Measurements from ENCODE around the gene RHOBTB1.

Gene RHOBTB1

GRCh38 chr10:60942134-60942787 lies 1.7 kb downstream of the RHOBTB1 start:
- no peak for DNase-seq (ENCODE audit: low read depth)

- DNase-seq (ENCODE audit: low read depth): peak; percentile 4
Observed at GRCh38 chr10:60940446-60940845, 3.5 kb downstream of the RHOBTB1 start.

GRCh38 chr10:60937784-60938654 lies 6.0 kb downstream of the RHOBTB1 start:
- peak; percentile 85 for DNase-seq (ENCODE audit: low read depth)

- no peak for DNase-seq (ENCODE audit: low read depth)
Observed at GRCh38 chr10:60937022-60937421, 7.0 kb downstream of the RHOBTB1 start.

GRCh38 chr10:60934215-60935175 lies 9.5 kb downstream of the RHOBTB1 start:
- no peak for DNase-seq (ENCODE audit: low read depth)

- no peak for DNase-seq (ENCODE audit: low read depth)
Observed at GRCh38 chr10:60932756-60933155, 11.2 kb downstream of the RHOBTB1 start.

GRCh38 chr10:60930237-60930636 lies 13.7 kb downstream of the RHOBTB1 start:
- no peak for DNase-seq (ENCODE audit: low read depth)

- DNase-seq (ENCODE audit: low read depth): no peak
Observed at GRCh38 chr10:60921633-60922032, 22.4 kb downstream of the RHOBTB1 start.

- no peak for DNase-seq (ENCODE audit: low read depth)
Observed at GRCh38 chr10:60920479-60920878, 23.5 kb downstream of the RHOBTB1 start.

GRCh38 chr10:60919551-60919950 lies 24.4 kb downstream of the RHOBTB1 start:
- no peak for DNase-seq (ENCODE audit: low read depth)

GRCh38 chr10:60917331-60918280 lies 26.4 kb downstream of the RHOBTB1 start:
- DNase-seq (ENCODE audit: low read depth): peak; percentile 58

GRCh38 chr10:60916025-60916424 lies 28.0 kb downstream of the RHOBTB1 start:
- DNase-seq (ENCODE audit: low read depth): no peak

- DNase-seq (ENCODE audit: low read depth): peak; percentile 97
Observed at GRCh38 chr10:60914690-60915141, 29.3 kb downstream of the RHOBTB1 start.

GRCh38 chr10:60913657-60914056 lies 30.3 kb downstream of the RHOBTB1 start:
- no peak for DNase-seq (ENCODE audit: low read depth)

GRCh38 chr10:60913071-60913470 lies 30.9 kb downstream of the RHOBTB1 start:
- DNase-seq (ENCODE audit: low read depth): no peak

- DNase-seq (ENCODE audit: low read depth): no peak
Observed at GRCh38 chr10:60911715-60912114, 32.3 kb downstream of the RHOBTB1 start.

- no peak for DNase-seq (ENCODE audit: low read depth)
Observed at GRCh38 chr10:60911216-60911615, 32.8 kb downstream of the RHOBTB1 start.

GRCh38 chr10:60910543-60910942 lies 33.4 kb downstream of the RHOBTB1 start:
- DNase-seq (ENCODE audit: low read depth): no peak

GRCh38 chr10:60908896-60909295 lies 35.1 kb downstream of the RHOBTB1 start:
- DNase-seq (ENCODE audit: low read depth): no peak

GRCh38 chr10:60908031-60908430 lies 36.0 kb downstream of the RHOBTB1 start:
- no peak for DNase-seq (ENCODE audit: low read depth)

GRCh38 chr10:60907236-60907635 lies 36.7 kb downstream of the RHOBTB1 start:
- DNase-seq (ENCODE audit: low read depth): no peak
